Stimulated activated naive CD8-positive, alpha-beta T cell treated with anti-CD3 and anti-CD28 coated beads, Interleukin-15, Interleukin-2, amounts not matched to agents 100 U/mL and 50 U/mL, for 24 hours (primary cell): Measurements from ENCODE around the gene TNNC1.

Experiments used
- ATAC-seq: fragments of 150-1000 bp; cut with Tn5 transposase; one replicate; pipeline ENCODE4 v1.10.0; 2021
- DNase-seq: peaks from one replicate; pipeline ENCODE4 v3.0.0; 2021

Gene TNNC1

GRCh38 chr3:52458031-52458760 lies 4.4 kb upstream of the TNNC1 start:
- no peak for ATAC-seq
- no peak for DNase-seq

GRCh38 chr3:52456800-52457183 lies 3.0 kb upstream of the TNNC1 start:
- ATAC-seq = no peak
- DNase-seq = no peak

GRCh38 chr3:52456169-52456799 lies 2.4 kb upstream of the TNNC1 start:
- peak; percentile 28 for DNase-seq

GRCh38 chr3:52455283-52456168 lies 1.7 kb upstream of the TNNC1 start, which contains the start of gene NISCH:
Gene NISCH (plus strand): TSS chr3:52455604. CDS start chr3:52455642, 38 bp downstream.
- DNase-seq = peak; percentile 99
- ATAC-seq = peak; percentile 86

More at GRCh38 chr3:52456169-52456799, 2.4 kb upstream of the TNNC1 start:
- ATAC-seq = no peak

GRCh38 chr3:52454938-52455282 lies 1.1 kb upstream of the TNNC1 start:
- ATAC-seq (no peak), DNase-seq (no peak)

- ATAC-seq (no peak), DNase-seq (no peak)
These were observed 553 bp upstream of the TNNC1 start for GRCh38 chr3:52454250-52454937.

GRCh38 chr3:52452570-52453221 lies 1.1 kb downstream of the TNNC1 start:
- DNase-seq (no peak), ATAC-seq (no peak)

GRCh38 chr3:52452126-52452525 lies 1.7 kb downstream of the TNNC1 start:
- DNase-seq (no peak), ATAC-seq (no peak)

GRCh38 chr3:52451237-52452083 lies 2.4 kb downstream of the TNNC1 start:
- no peak for DNase-seq
- ATAC-seq = no peak

- ATAC-seq (no peak), DNase-seq (no peak)
These were observed 3.2 kb downstream of the TNNC1 start for GRCh38 chr3:52450489-52451236.

- DNase-seq = no peak
These were observed 6.1 kb downstream of the TNNC1 start for GRCh38 chr3:52447512-52448355.

GRCh38 chr3:52446631-52447511 lies 7.0 kb downstream of the TNNC1 start:
- ATAC-seq (peak; percentile 60), DNase-seq (peak; percentile 81)

More at GRCh38 chr3:52447512-52448355, 6.1 kb downstream of the TNNC1 start:
- ATAC-seq = no peak

GRCh38 chr3:52446042-52446441 lies 7.8 kb downstream of the TNNC1 start:
- ATAC-seq (no peak), DNase-seq (no peak)

- peak; percentile 80 for DNase-seq
- ATAC-seq = peak; percentile 95
These were observed 8.7 kb downstream of the TNNC1 start, which contains the start of gene SEMA3G for GRCh38 chr3:52444860-52445793. Gene SEMA3G (minus strand): TSS chr3:52445103. CDS start chr3:52445027, 76 bp downstream.

GRCh38 chr3:52443791-52444687 lies 9.8 kb downstream of the TNNC1 start:
- ATAC-seq (no peak), DNase-seq (no peak)

- ATAC-seq (no peak), DNase-seq (no peak)
These were observed 10.6 kb downstream of the TNNC1 start for GRCh38 chr3:52443268-52443610.
